T-helper 2 cell treated with Interferon-gamma antibody and Interleukin-4, amounts not matched to agents 100 ng/mL and 5 ng/mL, for 36 hours (primary cell): ENCODE results near the gene PCDHB7. TPM values are rescaled to one million over a fixed set of nuclear protein-coding genes. Genes with fewer than 3 reads are reported as not detected.
"Not testable (repeated sequence)": the region's sequence is repeated elsewhere in the genome, so short reads cannot be mapped to it uniquely, and the experiment has no call there.

Experiments used
- intact Hi-C: fragments of 100-400 bp; cut with micrococcal nuclease; formaldehyde crosslinking; loops from one replicate; pipeline ENCODE4 v1.15.1; 2023
- total RNA-seq: library from RNA; stranded (reverse); gene quantifications from 2 replicates; pipeline ENCODE4 v1.2.3, GENCODE V29; 2022

The PCDHB7 gene
- total RNA-seq, 1 donor from 2014 or later = not detected

DNA sequence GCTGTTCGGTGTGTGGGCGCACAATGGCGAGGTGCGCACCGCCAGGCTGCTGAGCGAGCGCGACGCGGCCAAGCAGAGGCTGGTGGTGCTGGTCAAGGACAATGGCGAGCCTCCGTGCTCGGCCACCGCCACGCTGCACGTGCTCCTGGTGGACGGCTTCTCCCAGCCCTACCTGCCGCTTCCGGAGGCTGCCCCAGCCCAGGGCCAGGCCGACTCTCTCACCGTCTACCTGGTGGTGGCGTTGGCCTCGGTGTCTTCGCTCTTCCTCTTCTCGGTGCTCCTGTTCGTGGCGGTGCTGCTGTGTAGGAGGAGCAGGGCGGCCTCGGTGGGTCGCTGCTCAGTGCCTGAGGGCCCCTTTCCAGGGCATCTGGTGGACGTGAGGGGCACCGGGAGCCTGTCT lies 7.4 kb downstream of the PCDHB7 start:
- intact Hi-C loops = not testable (repeated sequence)

DNA sequence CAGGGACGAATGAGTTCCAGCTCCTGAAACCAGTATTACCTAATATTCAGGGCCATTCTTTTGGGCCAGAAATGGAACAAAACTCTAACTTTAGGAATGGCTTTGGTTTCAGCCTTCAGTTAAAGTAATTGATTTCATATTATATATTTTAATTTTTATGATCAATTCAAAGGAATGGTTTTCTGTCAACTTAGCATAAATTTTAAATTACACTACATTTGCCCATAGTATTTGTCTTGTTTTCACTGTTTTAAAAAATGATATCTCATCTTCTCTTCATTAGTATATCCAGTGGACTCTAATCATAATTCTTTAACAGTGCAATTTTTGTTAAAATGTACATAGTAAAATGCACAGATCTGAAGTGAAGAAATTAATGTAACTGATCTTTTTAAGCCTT lies 7.9 kb downstream of the PCDHB7 start:
- intact Hi-C loops = no loop called here

DNA sequence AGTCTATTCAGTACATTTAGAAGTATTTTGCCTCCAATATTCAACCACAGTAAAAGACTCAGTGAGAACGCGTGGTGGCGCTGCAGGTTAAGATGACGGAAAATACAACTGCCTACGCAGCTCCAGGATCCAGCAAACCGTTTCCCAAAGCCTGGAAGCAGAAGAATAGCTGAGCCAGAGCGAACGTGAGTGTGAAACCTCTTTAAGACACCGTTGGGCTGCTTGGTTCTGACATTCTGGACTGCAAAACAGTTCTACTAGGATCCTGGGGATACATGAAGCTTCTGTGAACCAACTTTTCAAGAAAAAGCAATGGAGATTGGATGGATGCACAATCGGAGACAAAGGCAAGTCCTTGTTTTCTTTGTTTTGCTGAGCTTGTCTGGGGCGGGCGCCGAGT lies 9.8 kb downstream of the PCDHB7 start, which contains the start of gene PCDHB16:
TSS of gene PCDHB16 (plus strand) at position 140 of the 400 bp plus-strand sequence. CDS start at position 313, 173 bp downstream.
- intact Hi-C loops = no loop called here

DNA sequence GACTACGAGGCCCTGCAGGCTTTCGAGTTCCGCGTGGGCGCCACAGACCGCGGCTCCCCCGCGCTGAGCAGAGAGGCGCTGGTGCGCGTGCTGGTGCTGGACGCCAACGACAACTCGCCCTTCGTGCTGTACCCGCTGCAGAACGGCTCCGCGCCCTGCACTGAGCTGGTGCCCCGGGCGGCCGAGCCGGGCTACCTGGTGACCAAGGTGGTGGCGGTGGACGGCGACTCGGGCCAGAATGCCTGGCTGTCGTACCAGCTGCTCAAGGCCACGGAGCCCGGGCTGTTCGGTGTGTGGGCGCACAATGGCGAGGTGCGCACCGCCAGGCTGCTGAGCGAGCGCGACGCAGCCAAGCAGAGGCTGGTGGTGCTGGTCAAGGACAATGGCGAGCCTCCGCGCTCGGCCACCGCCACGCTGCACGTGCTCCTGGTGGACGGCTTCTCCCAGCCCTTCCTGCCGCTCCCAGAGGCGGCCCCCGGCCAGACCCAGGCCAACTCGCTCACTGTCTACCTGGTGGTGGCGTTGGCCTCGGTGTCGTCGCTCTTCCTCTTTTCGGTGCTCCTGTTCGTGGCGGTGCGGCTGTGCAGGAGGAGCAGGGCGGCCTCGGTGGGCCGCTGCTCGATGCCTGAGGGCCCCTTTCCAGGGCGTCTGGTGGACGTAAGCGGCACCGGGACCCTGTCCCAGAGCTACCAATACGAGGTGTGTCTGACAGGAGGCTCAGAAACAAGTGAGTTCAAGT lies 11.8 kb downstream of the PCDHB7 start:
- intact Hi-C loops = not testable (repeated sequence)

DNA sequence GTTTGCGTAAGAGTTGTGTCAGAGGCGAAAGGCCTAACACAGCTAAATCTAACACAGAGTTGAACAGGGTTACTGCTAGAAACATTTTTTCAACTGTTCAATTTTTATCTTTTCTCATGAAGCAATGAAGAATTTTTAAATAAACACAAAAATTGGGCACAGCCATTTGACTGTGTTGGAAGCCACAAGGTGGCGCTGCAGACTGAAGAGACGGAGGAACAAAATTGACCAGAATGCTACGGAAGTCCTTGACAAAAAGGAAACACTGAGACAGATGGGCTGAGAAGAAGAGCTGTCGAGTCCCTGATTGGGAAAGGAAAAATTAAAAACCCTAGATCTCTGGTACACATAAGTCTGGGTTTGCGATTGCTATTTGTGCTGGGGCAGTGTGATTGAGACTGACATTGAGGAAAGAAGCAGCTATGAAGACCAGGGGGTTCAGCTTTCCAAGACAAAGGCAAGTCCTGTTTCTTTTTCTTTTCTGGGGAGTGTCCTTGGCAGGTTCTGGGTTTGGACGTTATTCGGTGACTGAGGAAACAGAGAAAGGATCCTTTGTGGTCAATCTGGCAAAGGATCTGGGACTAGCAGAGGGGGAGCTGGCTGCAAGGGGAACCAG lies 14.6 kb downstream of the PCDHB7 start, which contains the start of gene PCDHB9:
TSS of gene PCDHB9 (plus strand) at position 265 of the 616 bp plus-strand sequence. CDS start at position 423, 158 bp downstream.
- intact Hi-C loops = no loop called here

DNA sequence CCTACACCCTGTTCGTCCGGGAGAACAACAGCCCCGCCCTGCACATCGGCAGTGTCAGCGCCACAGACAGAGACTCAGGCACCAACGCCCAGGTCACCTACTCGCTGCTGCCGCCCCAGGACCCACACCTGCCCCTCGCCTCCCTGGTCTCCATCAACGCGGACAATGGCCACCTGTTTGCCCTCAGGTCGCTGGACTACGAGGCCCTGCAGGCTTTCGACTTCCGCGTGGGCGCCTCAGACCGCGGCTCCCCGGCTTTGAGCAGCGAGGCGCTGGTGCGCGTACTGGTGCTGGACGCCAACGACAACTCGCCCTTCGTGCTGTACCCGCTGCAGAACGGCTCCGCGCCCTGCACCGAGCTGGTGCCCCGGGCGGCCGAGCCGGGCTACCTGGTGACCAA lies 16.2 kb downstream of the PCDHB7 start:
- intact Hi-C loops = not testable (repeated sequence)

DNA sequence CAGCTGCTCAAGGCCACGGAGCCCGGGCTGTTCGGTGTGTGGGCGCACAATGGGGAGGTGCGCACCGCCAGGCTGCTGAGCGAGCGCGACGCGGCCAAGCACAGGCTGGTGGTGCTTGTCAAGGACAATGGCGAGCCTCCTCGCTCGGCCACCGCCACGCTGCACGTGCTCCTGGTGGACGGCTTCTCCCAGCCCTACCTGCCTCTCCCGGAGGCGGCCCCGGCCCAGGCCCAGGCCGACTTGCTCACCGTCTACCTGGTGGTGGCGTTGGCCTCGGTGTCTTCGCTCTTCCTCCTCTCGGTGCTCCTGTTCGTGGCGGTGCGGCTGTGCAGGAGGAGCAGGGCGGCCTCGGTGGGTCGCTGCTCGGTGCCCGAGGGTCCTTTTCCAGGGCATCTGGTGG lies 16.7 kb downstream of the PCDHB7 start:
- intact Hi-C loops = not testable (repeated sequence)

DNA sequence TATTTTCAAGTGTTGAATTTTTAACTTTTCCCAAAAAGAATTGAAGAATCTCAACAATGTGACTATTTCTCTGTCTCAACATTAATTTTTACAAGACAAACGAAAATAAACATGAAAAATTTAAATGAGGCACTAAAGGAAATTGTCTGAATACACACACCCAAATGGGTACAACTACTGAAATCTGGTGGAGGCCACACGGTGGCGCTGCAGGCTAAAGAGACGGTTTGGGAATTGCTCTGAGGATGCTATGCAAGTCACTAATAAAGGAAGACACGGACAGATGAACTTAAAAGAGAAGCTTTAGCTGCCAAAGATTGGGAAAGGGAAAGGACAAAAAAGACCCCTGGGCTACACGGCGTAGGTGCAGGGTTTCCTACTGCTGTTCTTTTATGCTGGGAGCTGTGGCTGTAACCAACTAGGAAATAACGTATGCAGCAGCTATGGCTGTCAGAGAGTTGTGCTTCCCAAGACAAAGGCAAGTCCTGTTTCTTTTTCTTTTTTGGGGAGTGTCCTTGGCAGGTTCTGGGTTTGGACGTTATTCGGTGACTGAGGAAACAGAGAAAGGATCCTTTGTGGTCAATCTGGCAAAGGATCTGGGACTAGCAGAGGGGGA lies 19.8 kb downstream of the PCDHB7 start, which contains the start of gene PCDHB10:
TSS of gene PCDHB10 (plus strand) at position 244 of the 616 bp plus-strand sequence. CDS start at position 444, 200 bp downstream.
- intact Hi-C loops = no loop called here

DNA sequence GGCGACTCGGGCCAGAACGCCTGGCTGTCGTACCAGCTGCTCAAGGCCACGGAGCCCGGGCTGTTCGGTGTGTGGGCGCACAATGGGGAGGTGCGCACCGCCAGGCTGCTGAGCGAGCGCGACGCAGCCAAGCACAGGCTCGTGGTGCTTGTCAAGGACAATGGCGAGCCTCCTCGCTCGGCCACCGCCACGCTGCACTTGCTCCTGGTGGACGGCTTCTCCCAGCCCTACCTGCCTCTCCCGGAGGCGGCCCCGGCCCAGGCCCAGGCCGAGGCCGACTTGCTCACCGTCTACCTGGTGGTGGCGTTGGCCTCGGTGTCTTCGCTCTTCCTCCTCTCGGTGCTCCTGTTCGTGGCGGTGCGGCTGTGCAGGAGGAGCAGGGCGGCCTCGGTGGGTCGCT lies 21.9 kb downstream of the PCDHB7 start:
- intact Hi-C loops = not testable (repeated sequence)

DNA sequence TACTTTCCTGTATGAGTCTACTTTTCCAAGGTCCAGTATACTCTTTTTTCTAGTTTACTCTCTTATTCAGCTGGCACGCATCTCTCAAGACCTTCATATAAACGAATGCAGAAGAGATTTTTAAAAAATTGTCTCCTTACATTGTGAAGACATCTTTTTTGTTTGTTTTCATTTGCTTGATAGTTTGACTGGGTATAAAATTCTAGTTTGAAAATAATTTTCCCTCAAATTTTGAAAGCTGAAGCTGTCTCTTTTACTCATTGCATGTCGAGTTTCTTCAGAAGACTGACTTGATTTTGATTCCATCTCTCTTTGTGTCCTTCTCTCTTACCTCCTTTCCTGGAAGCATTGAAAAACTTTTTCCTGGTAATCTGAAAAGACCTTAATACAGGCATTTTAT lies 23.9 kb downstream of the PCDHB7 start:
- intact Hi-C loops = no loop called here

DNA sequence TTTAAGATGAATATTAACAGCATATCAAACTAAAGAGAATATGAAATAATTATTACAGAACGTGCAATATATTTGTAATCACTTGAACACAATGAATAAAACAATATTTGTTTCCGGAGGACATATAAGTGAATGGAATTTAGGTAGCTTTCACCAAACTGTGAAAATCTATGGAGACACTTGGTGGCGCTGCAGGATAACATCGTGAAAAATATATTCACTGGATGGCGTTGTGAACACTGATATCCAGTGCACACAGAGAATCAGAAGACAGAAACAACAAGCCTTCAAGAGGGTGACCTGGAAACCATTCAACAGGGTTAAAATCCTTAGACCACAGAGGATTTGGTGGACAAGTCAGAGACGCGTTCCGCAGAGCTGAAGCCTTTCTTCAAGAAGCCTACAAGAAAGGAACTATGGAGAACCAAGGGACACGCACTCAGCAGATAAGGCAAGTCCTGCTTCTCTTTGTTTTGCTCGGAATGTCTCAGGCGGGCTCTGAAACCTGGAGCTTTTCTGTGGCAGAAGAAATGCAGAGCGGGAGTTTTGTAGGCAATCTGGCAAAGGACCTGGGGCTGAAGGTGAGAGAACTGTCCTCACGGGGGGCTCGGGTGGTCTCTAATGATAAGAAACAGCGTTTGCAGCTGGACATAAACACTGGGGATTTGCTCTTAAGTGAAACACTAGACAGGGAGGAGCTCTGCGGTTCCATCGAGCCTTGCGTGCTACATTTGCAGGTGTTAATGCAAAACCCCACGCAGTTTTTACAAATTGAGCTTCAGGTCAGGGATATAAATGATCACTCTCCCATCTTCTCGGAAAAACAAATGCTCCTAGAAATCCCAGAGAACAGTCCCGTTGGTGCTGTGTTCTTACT lies 27.2 kb downstream of the PCDHB7 start, which contains the start of gene PCDHB11:
TSS of gene PCDHB11 (plus strand) at position 269 of the 877 bp plus-strand sequence. CDS start at position 417, 148 bp downstream.
- intact Hi-C loops = no loop called here

DNA sequence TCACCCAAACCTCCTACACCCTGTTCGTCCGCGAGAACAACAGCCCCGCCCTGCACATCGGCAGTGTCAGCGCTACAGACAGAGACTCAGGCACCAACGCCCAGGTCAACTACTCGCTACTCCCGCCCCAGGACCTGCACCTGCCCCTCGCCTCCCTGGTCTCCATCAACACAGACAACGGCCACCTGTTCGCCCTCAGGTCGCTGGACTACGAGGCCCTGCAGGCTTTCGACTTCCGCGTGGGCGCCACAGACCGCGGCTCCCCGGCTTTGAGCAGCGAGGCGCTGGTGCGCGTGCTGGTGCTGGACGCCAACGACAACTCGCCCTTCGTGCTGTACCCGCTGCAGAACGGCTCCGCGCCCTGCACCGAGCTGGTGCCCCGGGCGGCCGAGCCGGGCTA lies 28.7 kb downstream of the PCDHB7 start:
- intact Hi-C loops = not testable (repeated sequence)

DNA sequence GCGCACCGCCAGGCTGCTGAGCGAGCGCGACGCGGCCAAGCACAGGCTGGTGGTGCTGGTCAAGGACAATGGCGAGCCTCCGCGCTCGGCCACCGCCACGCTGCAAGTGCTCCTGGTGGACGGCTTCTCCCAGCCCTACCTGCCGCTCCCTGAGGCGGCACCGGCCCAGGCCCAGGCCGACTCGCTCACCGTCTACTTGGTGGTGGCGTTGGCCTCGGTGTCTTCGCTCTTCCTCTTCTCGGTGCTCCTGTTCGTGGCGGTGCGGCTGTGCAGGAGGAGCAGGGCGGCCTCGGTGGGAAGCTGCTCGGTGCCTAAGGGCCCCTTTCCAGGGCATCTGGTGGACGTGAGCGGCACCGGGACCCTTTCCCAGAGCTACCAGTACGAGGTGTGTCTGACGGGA lies 29.2 kb downstream of the PCDHB7 start:
- intact Hi-C loops = not testable (repeated sequence)

DNA sequence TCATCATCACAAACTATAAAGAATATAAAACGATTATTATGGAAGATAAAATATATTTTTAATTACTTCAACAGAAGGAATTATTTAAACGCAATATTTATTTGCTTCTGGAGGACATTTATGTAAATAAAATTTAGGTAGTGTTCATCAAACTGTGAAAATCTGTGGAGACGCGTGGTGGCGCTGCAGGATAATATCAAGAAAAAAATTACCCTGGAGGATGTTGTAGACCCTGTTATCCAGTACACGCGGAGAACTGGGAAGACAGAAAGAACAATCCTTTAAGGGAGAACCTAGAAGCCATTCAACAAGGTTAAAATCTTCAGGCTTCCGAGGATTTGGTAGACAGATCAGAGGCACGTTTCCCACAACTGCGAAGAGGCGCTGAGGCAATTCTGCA lies 36.0 kb downstream of the PCDHB7 start, which contains the start of gene PCDHB12:
TSS of gene PCDHB12 (plus strand) at position 242 of the 400 bp plus-strand sequence. CDS start 189 bp downstream, outside the sequence.
- intact Hi-C loops = no loop called here

DNA sequence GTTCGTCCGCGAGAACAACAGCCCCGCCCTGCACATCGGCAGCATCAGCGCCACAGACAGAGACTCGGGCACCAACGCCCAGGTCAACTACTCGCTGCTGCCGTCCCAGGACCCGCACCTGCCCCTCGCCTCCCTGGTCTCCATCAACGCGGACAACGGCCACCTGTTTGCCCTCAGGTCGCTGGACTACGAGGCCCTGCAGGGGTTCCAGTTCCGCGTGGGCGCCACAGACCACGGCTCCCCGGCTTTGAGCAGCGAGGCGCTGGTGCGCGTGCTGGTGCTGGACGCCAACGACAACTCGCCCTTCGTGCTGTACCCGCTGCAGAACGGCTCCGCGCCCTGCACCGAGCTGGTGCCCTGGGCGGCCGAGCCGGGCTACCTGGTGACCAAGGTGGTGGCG lies 37.8 kb downstream of the PCDHB7 start:
- intact Hi-C loops = not testable (repeated sequence)

DNA sequence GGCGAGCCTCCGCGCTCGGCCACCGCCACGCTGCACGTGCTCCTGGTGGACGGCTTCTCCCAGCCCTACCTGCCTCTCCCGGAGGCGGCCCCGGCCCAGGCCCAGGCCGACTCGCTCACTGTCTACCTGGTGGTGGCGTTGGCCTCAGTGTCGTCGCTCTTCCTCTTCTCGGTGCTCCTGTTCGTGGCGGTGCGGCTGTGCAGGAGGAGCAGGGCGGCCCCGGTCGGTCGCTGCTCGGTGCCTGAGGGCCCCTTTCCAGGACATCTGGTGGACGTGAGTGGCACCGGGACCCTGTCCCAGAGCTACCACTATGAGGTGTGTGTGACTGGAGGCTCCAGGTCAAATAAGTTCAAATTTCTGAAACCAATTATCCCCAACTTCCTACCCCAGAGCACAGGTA lies 38.4 kb downstream of the PCDHB7 start:
- intact Hi-C loops = not testable (repeated sequence)

DNA sequence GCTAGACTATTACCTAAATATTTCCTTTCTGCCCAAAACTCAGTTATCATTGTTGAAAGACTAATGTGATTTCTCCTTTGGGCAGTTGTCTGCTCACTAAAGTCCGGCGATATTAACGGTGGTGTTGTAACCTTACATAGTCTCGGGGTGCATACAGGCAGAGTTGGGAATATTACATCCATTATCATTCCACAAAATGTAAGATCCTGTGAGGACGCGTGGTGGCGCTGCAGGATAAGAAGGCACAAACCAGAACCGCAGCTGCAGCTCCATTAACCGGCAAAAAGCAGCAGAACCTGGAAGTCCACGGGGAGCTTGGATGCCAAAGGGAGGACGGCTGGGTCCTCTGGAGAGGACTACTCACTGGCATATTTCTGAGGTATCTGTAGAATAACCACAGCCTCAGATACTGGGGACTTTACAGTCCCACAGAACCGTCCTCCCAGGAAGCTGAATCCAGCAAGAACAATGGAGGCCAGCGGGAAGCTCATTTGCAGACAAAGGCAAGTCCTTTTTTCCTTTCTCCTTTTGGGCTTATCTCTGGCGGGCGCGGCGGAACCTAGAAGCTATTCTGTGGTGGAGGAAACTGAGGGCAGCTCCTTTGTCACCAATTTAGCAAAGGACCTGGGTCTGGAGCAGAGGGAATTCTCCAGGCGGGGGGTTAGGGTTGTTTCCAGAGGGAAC lies 41.4 kb downstream of the PCDHB7 start, which contains the start of gene PCDHB13:
TSS of gene PCDHB13 (plus strand) at position 264 of the 684 bp plus-strand sequence. CDS start at position 469, 205 bp downstream.
- intact Hi-C loops = not testable (repeated sequence)

DNA sequence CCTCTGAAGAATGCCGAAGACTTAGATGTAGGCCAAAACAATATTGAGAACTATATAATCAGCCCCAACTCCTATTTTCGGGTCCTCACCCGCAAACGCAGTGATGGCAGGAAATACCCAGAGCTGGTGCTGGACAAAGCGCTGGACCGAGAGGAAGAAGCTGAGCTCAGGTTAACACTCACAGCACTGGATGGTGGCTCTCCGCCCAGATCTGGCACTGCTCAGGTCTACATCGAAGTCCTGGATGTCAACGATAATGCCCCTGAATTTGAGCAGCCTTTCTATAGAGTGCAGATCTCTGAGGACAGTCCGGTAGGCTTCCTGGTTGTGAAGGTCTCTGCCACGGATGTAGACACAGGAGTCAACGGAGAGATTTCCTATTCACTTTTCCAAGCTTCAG lies 42.1 kb downstream of the PCDHB7 start:
- intact Hi-C loops = not testable (repeated sequence)

DNA sequence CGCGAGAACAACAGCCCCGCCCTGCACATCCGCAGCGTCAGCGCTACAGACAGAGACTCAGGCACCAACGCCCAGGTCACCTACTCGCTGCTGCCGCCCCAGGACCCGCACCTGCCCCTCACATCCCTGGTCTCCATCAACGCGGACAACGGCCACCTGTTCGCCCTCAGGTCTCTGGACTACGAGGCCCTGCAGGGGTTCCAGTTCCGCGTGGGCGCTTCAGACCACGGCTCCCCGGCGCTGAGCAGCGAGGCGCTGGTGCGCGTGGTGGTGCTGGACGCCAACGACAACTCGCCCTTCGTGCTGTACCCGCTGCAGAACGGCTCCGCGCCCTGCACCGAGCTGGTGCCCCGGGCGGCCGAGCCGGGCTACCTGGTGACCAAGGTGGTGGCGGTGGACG lies 43.1 kb downstream of the PCDHB7 start:
- intact Hi-C loops = not testable (repeated sequence)

DNA sequence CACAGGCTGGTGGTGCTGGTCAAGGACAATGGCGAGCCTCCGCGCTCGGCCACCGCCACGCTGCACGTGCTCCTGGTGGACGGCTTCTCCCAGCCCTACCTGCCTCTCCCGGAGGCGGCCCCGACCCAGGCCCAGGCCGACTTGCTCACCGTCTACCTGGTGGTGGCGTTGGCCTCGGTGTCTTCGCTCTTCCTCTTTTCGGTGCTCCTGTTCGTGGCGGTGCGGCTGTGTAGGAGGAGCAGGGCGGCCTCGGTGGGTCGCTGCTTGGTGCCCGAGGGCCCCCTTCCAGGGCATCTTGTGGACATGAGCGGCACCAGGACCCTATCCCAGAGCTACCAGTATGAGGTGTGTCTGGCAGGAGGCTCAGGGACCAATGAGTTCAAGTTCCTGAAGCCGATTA lies 43.6 kb downstream of the PCDHB7 start:
- intact Hi-C loops = not testable (repeated sequence)
